GM19467 (cell line): ENCODE data around the gene ZDHHC5.

ENCODE experiments used
- ATAC-seq: cut with Tn5 transposase; IDR thresholded peaks from one replicate; pipeline ENCODE4 v1.9.1; 2021; ENCODE audit warnings: mild to moderate bottlenecking, moderate library complexity; ENCODE audit not compliant: unreplicated experiment

The ZDHHC5 gene

GRCh38 chr11:57667736-57668433 is at the start of gene ZDHHC5:
TSS of gene ZDHHC5 (plus strand) at chr11:57668114. CDS start at chr11:57673091, 4,977 bp downstream.
- peak; percentile 83 for ATAC-seq

- no peak for ATAC-seq
These were observed 49.5 kb upstream of the ZDHHC5 start for GRCh38 chr11:57618438-57618837.

GRCh38 chr11:57619331-57619730 is 48.6 kb upstream of the ZDHHC5 start:
- ATAC-seq, result no peak

GRCh38 chr11:57620467-57620866 is 47.4 kb upstream of the ZDHHC5 start:
- ATAC-seq, result no peak

- no peak for ATAC-seq
These were observed 45.7 kb upstream of the ZDHHC5 start for GRCh38 chr11:57622263-57622662.

GRCh38 chr11:57624864-57625263 is 43.0 kb upstream of the ZDHHC5 start:
- no peak for ATAC-seq

- ATAC-seq, result no peak
These were observed 41.0 kb upstream of the ZDHHC5 start for GRCh38 chr11:57626895-57627294.

- no peak for ATAC-seq
These were observed 37.7 kb upstream of the ZDHHC5 start for GRCh38 chr11:57630171-57630570.

- ATAC-seq, result no peak
These were observed 35.8 kb upstream of the ZDHHC5 start for GRCh38 chr11:57632116-57632515.

- no peak for ATAC-seq
These were observed 34.4 kb upstream of the ZDHHC5 start for GRCh38 chr11:57633394-57634070.

GRCh38 chr11:57634311-57634710 is 33.6 kb upstream of the ZDHHC5 start:
- ATAC-seq, result no peak

GRCh38 chr11:57635246-57635645 is 32.7 kb upstream of the ZDHHC5 start:
- ATAC-seq, result no peak

- no peak for ATAC-seq
These were observed 30.3 kb upstream of the ZDHHC5 start for GRCh38 chr11:57637626-57638004.

- no peak for ATAC-seq
These were observed 29.7 kb upstream of the ZDHHC5 start for GRCh38 chr11:57638005-57638781.

GRCh38 chr11:57638811-57639320 is 29.0 kb upstream of the ZDHHC5 start:
- no peak for ATAC-seq

GRCh38 chr11:57639321-57640067 is 28.4 kb upstream of the ZDHHC5 start:
- ATAC-seq, result no peak

- ATAC-seq, result no peak
These were observed 27.7 kb upstream of the ZDHHC5 start for GRCh38 chr11:57640068-57640800.

- no peak for ATAC-seq
These were observed 26.7 kb upstream of the ZDHHC5 start for GRCh38 chr11:57641011-57641807.

GRCh38 chr11:57643802-57644201 is 24.1 kb upstream of the ZDHHC5 start:
- no peak for ATAC-seq
